GM12875 (cell line): ENCODE measurements around the gene CPLX3.

Source experiments
- H3K4me3 ChIP-seq: one replicate; pipeline ENCODE4 v1.5.1; 2011; ENCODE audit warnings: low read depth, low read length, control low read depth
- TF ChIP-seq, protein P1 (sequence below): IDR thresholded peaks from 2 replicates; pipeline ENCODE4 v1.5.1; 2011; ENCODE audit warnings: low read depth, mild to moderate bottlenecking, control low read depth, inconsistent platforms, low read length, moderate library complexity, borderline replicate concordance; ENCODE audit not compliant: insufficient read depth

CPLX3 gene

DNA sequence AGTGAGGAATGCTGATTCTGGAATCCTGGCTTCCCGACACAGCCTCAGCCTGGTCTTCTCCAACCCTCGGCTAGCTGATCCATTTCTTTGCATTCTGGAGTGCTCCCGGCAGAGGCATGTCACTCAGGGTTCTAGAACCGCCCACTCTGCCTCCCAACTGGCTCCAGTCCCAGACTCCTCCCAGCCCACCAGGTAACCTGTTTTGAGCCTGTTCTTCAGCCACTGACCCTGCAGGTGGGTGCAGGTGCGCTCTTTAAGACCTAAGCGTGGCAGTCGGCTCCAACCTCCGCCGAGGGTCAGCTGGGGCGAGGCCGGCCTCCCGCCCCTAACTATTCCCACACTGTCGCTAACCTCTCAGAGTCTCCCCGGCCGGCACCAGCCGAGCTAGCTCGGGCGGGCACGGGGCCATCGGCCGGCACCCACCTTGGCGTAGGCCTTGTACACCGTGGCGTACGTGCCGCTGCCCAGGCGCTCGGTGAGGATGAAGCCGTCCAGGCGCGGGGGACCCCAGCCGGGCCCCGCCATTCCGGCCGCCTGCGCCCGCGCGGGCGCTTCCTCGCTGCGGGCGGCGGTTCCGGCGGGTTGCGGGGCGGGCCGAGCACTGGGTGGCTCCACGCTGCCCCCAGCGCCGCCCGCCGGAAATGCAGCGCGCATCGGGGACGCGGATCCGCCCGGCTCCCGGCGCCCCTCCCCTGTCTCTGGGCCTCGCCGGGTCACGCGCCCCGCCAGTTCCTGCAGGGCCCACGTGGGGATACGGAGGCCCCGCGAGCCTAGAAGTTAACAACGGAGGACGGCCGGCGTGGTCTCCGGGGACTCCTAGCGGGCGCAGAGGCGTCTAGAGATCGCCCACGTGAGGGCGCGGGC lies 16.4 kb downstream of the CPLX3 start, which contains the start of gene ULK3:
ULK3 (minus strand) TSS at position 576 of the 864 bp plus-strand sequence; CDS start at position 525, 51 bp downstream.
- H3K4me3 ChIP-seq = peak within 1 kb of the TSS; percentile 75

DNA sequence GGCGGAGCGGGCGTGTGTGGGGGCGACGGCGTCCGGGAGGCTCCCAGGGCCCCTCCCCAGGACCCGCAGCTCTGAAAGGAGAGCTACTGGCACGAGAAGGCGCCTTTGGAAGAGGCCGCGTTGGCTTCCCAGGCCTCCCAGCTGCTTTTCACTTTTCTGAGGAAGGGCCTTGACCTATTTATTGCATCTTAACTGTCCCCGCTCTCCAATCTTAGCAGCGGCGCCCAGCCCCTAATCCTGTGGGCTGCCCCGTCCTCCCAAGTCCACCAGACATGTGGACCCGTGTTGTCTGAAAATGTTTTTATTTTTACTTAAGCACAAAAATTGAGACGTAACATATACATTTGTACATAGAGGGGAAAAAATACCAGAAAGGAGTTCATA lies 17.0 kb downstream of the CPLX3 start:
- TF ChIP-seq, protein P1, sequence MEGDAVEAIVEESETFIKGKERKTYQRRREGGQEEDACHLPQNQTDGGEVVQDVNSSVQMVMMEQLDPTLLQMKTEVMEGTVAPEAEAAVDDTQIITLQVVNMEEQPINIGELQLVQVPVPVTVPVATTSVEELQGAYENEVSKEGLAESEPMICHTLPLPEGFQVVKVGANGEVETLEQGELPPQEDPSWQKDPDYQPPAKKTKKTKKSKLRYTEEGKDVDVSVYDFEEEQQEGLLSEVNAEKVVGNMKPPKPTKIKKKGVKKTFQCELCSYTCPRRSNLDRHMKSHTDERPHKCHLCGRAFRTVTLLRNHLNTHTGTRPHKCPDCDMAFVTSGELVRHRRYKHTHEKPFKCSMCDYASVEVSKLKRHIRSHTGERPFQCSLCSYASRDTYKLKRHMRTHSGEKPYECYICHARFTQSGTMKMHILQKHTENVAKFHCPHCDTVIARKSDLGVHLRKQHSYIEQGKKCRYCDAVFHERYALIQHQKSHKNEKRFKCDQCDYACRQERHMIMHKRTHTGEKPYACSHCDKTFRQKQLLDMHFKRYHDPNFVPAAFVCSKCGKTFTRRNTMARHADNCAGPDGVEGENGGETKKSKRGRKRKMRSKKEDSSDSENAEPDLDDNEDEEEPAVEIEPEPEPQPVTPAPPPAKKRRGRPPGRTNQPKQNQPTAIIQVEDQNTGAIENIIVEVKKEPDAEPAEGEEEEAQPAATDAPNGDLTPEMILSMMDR = no peak
- peak overlapping the region; percentile 51 for H3K4me3 ChIP-seq

More for the DNA sequence above, 16.4 kb downstream of the CPLX3 start, which contains the start of gene ULK3:
- TF ChIP-seq, protein P1 = peak; percentile 68

- TF ChIP-seq, protein P1 = no peak
These were observed 17.5 kb downstream of the CPLX3 start for GRCh38 chr15:74843891-74844299.

GRCh38 chr15:74844319-74845207 lies 18.1 kb downstream of the CPLX3 start:
- no peak overlapping the region for H3K4me3 ChIP-seq
- TF ChIP-seq, protein P1 = no peak

More at GRCh38 chr15:74843891-74844299, 17.5 kb downstream of the CPLX3 start:
- H3K4me3 ChIP-seq = peak overlapping the region; percentile 15

DNA sequence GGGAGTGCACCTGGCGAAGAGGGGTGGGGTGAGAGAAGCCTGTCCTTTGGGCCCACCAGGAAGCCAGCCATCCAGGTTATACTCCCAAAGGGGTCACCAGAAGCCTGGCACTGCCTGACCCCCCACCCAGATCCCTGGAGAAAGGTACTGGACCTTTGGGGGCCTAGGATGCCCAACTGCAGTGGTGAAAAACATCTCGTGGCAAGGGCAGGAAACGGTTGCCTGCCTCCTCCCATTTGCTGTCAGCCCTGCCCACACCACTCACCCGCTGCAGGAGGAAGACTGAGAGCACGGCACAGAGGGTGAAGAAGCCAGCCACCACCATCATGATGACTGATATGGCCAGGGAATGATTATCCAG lies 18.8 kb downstream of the CPLX3 start:
- no peak overlapping the region for H3K4me3 ChIP-seq

DNA sequence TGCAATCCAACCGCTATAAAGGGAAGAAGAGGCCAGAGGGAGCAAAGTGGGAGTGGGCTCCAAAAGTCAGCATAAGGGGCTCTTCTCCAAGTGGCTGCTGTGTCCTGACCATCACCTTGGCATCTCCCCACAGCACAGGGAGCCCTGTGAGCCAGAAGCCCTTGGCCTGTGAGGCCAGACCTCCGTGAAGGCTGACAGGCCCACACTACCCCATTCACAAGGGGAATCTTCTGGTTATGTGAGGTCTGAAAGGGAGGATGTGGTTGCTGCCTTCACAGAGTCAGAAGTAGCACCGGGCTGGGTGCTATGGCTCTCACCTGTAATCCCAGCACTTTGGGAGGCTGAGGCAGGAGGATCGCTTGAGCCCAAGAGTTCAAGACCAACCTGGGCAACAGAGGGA lies 19.2 kb downstream of the CPLX3 start:
- TF ChIP-seq, protein P1 = no peak
- no peak overlapping the region for H3K4me3 ChIP-seq

More for the DNA sequence above, 18.8 kb downstream of the CPLX3 start:
- TF ChIP-seq, protein P1 = no peak
